ENCODE results near the gene NFYC.

NFYC gene

DNA sequence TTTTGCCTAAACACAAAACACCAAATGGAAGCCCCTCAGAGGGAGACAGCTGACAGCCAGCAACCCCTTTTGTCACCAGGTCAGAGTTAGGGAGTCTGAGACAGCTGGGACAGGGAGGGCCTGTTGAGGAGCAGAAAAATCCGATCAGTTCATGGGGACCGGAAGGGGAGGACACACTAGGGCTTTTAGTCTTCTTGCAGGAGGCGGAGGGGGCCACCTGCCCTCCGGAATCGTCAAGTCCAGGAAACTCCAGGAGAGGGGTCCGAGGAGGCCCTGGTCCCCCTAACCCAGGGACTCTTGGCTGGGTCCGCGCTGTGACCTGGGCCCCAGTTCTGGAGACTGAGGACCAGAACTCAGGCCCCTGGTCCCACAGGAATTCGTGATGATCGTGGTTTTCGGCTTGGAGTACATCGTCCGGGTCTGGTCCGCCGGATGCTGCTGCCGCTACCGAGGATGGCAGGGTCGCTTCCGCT, 126.3 kb downstream of the NFYC start:
- Histone ChIP-seq H3K27me3 (ENCODE audit: control insufficient read depth in 1 of 2, insufficient read depth in 1 of 2, low read length in 2 of 2) (peaks cover 11 to 61% of the 10 kb centered on the region in 2 experiments), H2AK5ac (ENCODE audit: low read length, severe bottlenecking) (no peak overlapping the region), H3K18ac (ENCODE audit: low read depth in 1 of 2, low read length in 2 of 2) (no peak overlapping the region), H3K4ac (ENCODE audit: low read depth in 1 of 2, low read length in 2 of 2) (no peak overlapping the region), H3K4me2 (ENCODE audit: low read length, poor library complexity, severe bottlenecking) (peak overlapping the region; percentile 95), H3K9ac (ENCODE audit: low read length) (no peak overlapping the region), H2BK15ac (ENCODE audit: low read depth, poor library complexity, severe bottlenecking) (no peak overlapping the region), H3K4me3 (ENCODE audit: insufficient read depth in 1 of 2, low read depth in 1 of 2, low read length in 2 of 2) (no peak overlapping the region), H2BK12ac (ENCODE audit: low read length in 2 of 2) (no peak overlapping the region), H3K36me3 (ENCODE audit: control insufficient read depth in 1 of 2, insufficient read depth in 2 of 2, low read depth in 1 of 2, low read length in 2 of 2) (peaks cover 0 to 3% of the 10 kb centered on the region in 2 experiments), H4K8ac (ENCODE audit: low read length) (no peak overlapping the region), H3K27ac (ENCODE audit: low read length, poor library complexity, severe bottlenecking) (no peak overlapping the region), H3K4me1 (ENCODE audit: control insufficient read depth, insufficient read depth, low read depth, low read length) (peaks cover 24% of the 10 kb centered on the region), H4K91ac (ENCODE audit: low read length) (no peak overlapping the region), H2BK5ac (ENCODE audit: low read depth, low read length, poor library complexity, severe bottlenecking) (no peak overlapping the region), H2BK120ac (ENCODE audit: low read depth, low read length) (no peak overlapping the region), H2AFZ (ENCODE audit: low read depth, low read length) (no peak overlapping the region), H3K23ac (ENCODE audit: low read length in 2 of 2) (peak overlapping the region in 1 of 2 experiments; percentile 18), H3K14ac (ENCODE audit: low read length in 2 of 2) (no peak overlapping the region), H3K9me3 (ENCODE audit: control insufficient read depth, low read length) (no peaks in the 10 kb centered on the region), H3K79me1 (replicated peaks; ENCODE audit: low read length, poor library complexity, severe bottlenecking) (no peaks in the 10 kb centered on the region)
- no peak for DNase-seq
- WGBS = 28% methylated on average over 19 of the region's 19 CpGs

DNA sequence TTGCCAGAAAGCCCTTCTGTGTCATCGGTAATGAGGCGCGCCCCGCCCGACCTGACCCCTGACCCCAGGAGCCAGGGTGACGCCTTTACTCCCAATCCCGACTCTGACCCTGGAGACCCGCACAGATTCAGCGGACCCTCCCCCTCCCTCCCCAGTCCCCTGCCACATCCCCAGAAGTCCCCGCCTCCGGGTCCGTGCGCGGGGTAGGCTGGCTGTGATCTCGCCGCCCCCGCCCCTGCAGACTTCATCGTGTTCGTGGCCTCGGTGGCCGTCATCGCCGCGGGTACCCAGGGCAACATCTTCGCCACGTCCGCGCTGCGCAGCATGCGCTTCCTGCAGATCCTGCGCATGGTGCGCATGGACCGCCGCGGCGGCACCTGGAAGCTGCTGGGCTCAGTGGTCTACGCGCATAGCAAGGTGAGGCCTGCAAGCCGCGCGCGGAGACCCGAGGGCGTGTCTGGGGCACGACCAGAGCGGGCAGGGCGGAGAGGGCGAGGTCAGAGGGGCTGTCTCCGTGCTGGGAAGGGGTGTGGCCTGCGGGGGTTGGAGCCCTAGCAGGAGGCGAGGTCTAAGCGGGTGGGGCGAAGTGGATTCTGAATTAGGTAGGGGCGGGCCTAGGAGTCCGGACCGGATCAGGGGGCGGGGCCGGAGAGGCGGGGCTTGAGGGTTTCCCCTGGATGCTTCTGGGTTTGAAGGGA, 126.9 kb downstream of the NFYC start:
- peaks cover 11 to 57% of the 10 kb centered on the region in 2 experiments for H3K27me3 ChIP-seq (ENCODE audit: control insufficient read depth in 1 of 2, insufficient read depth in 1 of 2, low read length in 2 of 2)
- H3K14ac ChIP-seq (ENCODE audit: low read length in 2 of 2) = peak overlapping the region in 1 of 2 experiments; percentile 73
- peak overlapping the region; percentile 12 for H2BK15ac ChIP-seq (ENCODE audit: low read depth, poor library complexity, severe bottlenecking)
- H2BK5ac ChIP-seq (ENCODE audit: low read depth, low read length, poor library complexity, severe bottlenecking) = no peak overlapping the region
- H2BK12ac ChIP-seq (ENCODE audit: low read length in 2 of 2) = peak overlapping the region in 1 of 2 experiments; percentile 35
- H3K9me3 ChIP-seq (ENCODE audit: control insufficient read depth, low read length) = no peaks in the 10 kb centered on the region
- peak overlapping the region in 1 of 2 experiments; percentile 36 for H3K23ac ChIP-seq (ENCODE audit: low read length in 2 of 2)
- H3K18ac ChIP-seq (ENCODE audit: low read depth in 1 of 2, low read length in 2 of 2) = peak overlapping the region in 1 of 2 experiments; percentile 54
- H3K36me3 ChIP-seq (ENCODE audit: control insufficient read depth in 1 of 2, insufficient read depth in 2 of 2, low read depth in 1 of 2, low read length in 2 of 2) = peaks cover 0 to 3% of the 10 kb centered on the region in 2 experiments
- H3K9ac ChIP-seq (ENCODE audit: low read length) = no peak overlapping the region
- no peaks in the 10 kb centered on the region for H3K79me1 ChIP-seq (replicated peaks; ENCODE audit: low read length, poor library complexity, severe bottlenecking)
- peak overlapping the region; percentile 56 to 73 for H3K4me3 ChIP-seq (ENCODE audit: insufficient read depth in 1 of 2, low read depth in 1 of 2, low read length in 2 of 2)
- H2AFZ ChIP-seq (ENCODE audit: low read depth, low read length) = peak overlapping the region; percentile 72
- H3K4me2 ChIP-seq (ENCODE audit: low read length, poor library complexity, severe bottlenecking) = peak overlapping the region; percentile 95
- H3K27ac ChIP-seq (ENCODE audit: low read length, poor library complexity, severe bottlenecking) = no peak overlapping the region
- no peak overlapping the region for H2AK5ac ChIP-seq (ENCODE audit: low read length, severe bottlenecking)
- H3K4me1 ChIP-seq (ENCODE audit: control insufficient read depth, insufficient read depth, low read depth, low read length) = peaks cover 24% of the 10 kb centered on the region
- no peak overlapping the region for H2BK120ac ChIP-seq (ENCODE audit: low read depth, low read length)
- no peak for DNase-seq
- no peak overlapping the region for H3K4ac ChIP-seq (ENCODE audit: low read depth in 1 of 2, low read length in 2 of 2)
- 2% methylated on average over 58 of the region's 59 CpGs for WGBS
- no peak overlapping the region for H4K8ac ChIP-seq (ENCODE audit: low read length)
- peak overlapping the region; percentile 66 for H4K91ac ChIP-seq (ENCODE audit: low read length)

DNA sequence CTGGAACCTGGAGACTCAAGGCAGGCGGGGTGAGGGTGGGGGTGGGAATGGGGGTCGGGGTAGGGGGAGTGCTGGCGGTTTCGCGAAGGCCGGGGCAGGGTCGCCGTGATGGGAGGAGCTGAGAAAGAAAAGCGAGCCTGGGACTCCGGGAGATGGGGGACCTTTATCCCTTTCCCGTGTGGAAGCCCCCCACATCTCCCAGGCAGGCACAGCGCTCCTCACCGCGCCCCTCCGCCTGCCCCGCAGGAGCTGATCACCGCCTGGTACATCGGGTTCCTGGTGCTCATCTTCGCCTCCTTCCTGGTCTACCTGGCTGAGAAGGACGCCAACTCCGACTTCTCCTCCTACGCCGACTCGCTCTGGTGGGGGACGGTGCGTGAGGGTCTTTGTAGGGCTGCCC, 127.6 kb downstream of the NFYC start:
- no peak overlapping the region for H3K14ac ChIP-seq (ENCODE audit: low read length in 2 of 2)
- H3K4me2 ChIP-seq (ENCODE audit: low read length, poor library complexity, severe bottlenecking) = no peak overlapping the region
- H2BK120ac ChIP-seq (ENCODE audit: low read depth, low read length) = no peak overlapping the region
- no peaks in the 10 kb centered on the region for H3K9me3 ChIP-seq (ENCODE audit: control insufficient read depth, low read length)
- H3K27me3 ChIP-seq (ENCODE audit: control insufficient read depth in 1 of 2, insufficient read depth in 1 of 2, low read length in 2 of 2) = peaks cover 11 to 61% of the 10 kb centered on the region in 2 experiments
- H3K4ac ChIP-seq (ENCODE audit: low read depth in 1 of 2, low read length in 2 of 2) = no peak overlapping the region
- H4K8ac ChIP-seq (ENCODE audit: low read length) = no peak overlapping the region
- no peak overlapping the region for H2AFZ ChIP-seq (ENCODE audit: low read depth, low read length)
- H3K23ac ChIP-seq (ENCODE audit: low read length in 2 of 2) = no peak overlapping the region
- H2BK15ac ChIP-seq (ENCODE audit: low read depth, poor library complexity, severe bottlenecking) = no peak overlapping the region
- peaks cover 28% of the 10 kb centered on the region for H3K4me1 ChIP-seq (ENCODE audit: control insufficient read depth, insufficient read depth, low read depth, low read length)
- no peak overlapping the region for H3K18ac ChIP-seq (ENCODE audit: low read depth in 1 of 2, low read length in 2 of 2)
- no peaks in the 10 kb centered on the region for H3K79me1 ChIP-seq (replicated peaks; ENCODE audit: low read length, poor library complexity, severe bottlenecking)
- no peak overlapping the region for H3K4me3 ChIP-seq (ENCODE audit: insufficient read depth in 1 of 2, low read depth in 1 of 2, low read length in 2 of 2)
- no peak overlapping the region for H2BK12ac ChIP-seq (ENCODE audit: low read length in 2 of 2)
- no peak overlapping the region for H3K9ac ChIP-seq (ENCODE audit: low read length)
- H2AK5ac ChIP-seq (ENCODE audit: low read length, severe bottlenecking) = no peak overlapping the region
- no peak overlapping the region for H3K27ac ChIP-seq (ENCODE audit: low read length, poor library complexity, severe bottlenecking)
- DNase-seq = no peak
- WGBS = 59% methylated on average over 17 of the region's 26 CpGs
- H4K91ac ChIP-seq (ENCODE audit: low read length) = no peak overlapping the region
- H3K36me3 ChIP-seq (ENCODE audit: control insufficient read depth in 1 of 2, insufficient read depth in 2 of 2, low read depth in 1 of 2, low read length in 2 of 2) = peaks cover 0 to 3% of the 10 kb centered on the region in 2 experiments
- no peak overlapping the region for H2BK5ac ChIP-seq (ENCODE audit: low read depth, low read length, poor library complexity, severe bottlenecking)

DNA sequence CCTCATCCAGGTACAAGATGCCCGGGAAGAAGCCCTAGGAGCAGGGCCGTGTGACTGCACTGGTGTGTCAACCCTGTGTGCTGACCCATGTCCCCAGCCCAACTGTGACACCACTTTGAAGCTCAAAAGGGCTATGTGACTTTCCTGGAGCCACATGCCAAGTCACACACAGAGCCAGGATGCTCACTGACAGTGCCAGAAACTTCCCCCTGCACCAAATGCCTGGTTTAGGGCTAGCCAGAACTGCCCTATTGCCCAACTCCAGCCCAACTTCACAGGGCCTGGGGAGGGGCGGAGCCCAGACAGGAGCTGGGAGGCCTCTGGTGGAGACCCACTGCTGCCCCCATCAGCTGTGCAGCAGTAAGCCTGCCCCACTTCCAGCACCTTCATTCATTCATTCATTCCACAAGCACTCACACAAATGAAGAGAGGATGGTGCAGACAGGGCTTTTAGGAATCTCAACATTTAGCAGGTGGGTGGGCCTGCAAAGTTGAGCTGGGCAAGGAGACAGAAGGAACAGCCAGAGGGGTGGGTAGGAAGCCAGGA, 128.8 kb downstream of the NFYC start:
- H2AFZ ChIP-seq (ENCODE audit: low read depth, low read length) = no peak overlapping the region
- DNase-seq = no peak
- no peak overlapping the region for H2BK12ac ChIP-seq (ENCODE audit: low read length in 2 of 2)
- peaks cover 0 to 3% of the 10 kb centered on the region in 2 experiments for H3K36me3 ChIP-seq (ENCODE audit: control insufficient read depth in 1 of 2, insufficient read depth in 2 of 2, low read depth in 1 of 2, low read length in 2 of 2)
- no peak overlapping the region for H3K23ac ChIP-seq (ENCODE audit: low read length in 2 of 2)
- no peak overlapping the region for H4K8ac ChIP-seq (ENCODE audit: low read length)
- no peak overlapping the region for H3K4me2 ChIP-seq (ENCODE audit: low read length, poor library complexity, severe bottlenecking)
- no peaks in the 10 kb centered on the region for H3K79me1 ChIP-seq (replicated peaks; ENCODE audit: low read length, poor library complexity, severe bottlenecking)
- H3K4ac ChIP-seq (ENCODE audit: low read depth in 1 of 2, low read length in 2 of 2) = no peak overlapping the region
- H3K4me1 ChIP-seq (ENCODE audit: control insufficient read depth, insufficient read depth, low read depth, low read length) = peaks cover 38% of the 10 kb centered on the region
- 95% methylated on average over 2 of the region's 3 CpGs for WGBS
- no peaks in the 10 kb centered on the region for H3K9me3 ChIP-seq (ENCODE audit: control insufficient read depth, low read length)
- H2BK120ac ChIP-seq (ENCODE audit: low read depth, low read length) = no peak overlapping the region
- H2BK5ac ChIP-seq (ENCODE audit: low read depth, low read length, poor library complexity, severe bottlenecking) = no peak overlapping the region
- peaks cover 11 to 70% of the 10 kb centered on the region in 2 experiments for H3K27me3 ChIP-seq (ENCODE audit: control insufficient read depth in 1 of 2, insufficient read depth in 1 of 2, low read length in 2 of 2)
- H3K18ac ChIP-seq (ENCODE audit: low read depth in 1 of 2, low read length in 2 of 2) = no peak overlapping the region
- H4K91ac ChIP-seq (ENCODE audit: low read length) = peak overlapping the region; percentile 28
- H3K4me3 ChIP-seq (ENCODE audit: insufficient read depth in 1 of 2, low read depth in 1 of 2, low read length in 2 of 2) = no peak overlapping the region
- no peak overlapping the region for H2AK5ac ChIP-seq (ENCODE audit: low read length, severe bottlenecking)
- H3K9ac ChIP-seq (ENCODE audit: low read length) = no peak overlapping the region
- no peak overlapping the region for H3K27ac ChIP-seq (ENCODE audit: low read length, poor library complexity, severe bottlenecking)
- no peak overlapping the region for H3K14ac ChIP-seq (ENCODE audit: low read length in 2 of 2)
- no peak overlapping the region for H2BK15ac ChIP-seq (ENCODE audit: low read depth, poor library complexity, severe bottlenecking)

Measured in mesenchymal stem cell (in vitro differentiated cells and primary cell).